Loucy (cell line): ENCODE measurements around the gene NOL4L.

Experiments used
- H2AFZ ChIP-seq: fragments of 200-600 bp; sonication (generic); 2 replicates; pipeline ENCODE4 v1.6.0; 2016; ENCODE audit warnings: antibody characterized with exemption, mild to moderate bottlenecking, low read length, moderate library complexity
- H3F3A ChIP-seq: fragments of 200-600 bp; 2 replicates; pipeline ENCODE4 v1.6.0; 2016; ENCODE audit warnings: antibody characterized with exemption, low read depth, mild to moderate bottlenecking
- H3K27me3 ChIP-seq: fragments of 200-600 bp; sonication (generic); 2 replicates; pipeline ENCODE4 v1.6.1; 2014; ENCODE audit warnings: low read length, mild to moderate bottlenecking; ENCODE audit not compliant: insufficient read depth, poor library complexity, severe bottlenecking
- H3K36me3 ChIP-seq: fragments of 200-600 bp; sonication (generic); 2 replicates; pipeline ENCODE4 v1.6.1; 2016; ENCODE audit warnings: low read length; ENCODE audit not compliant: insufficient read depth
- H3K4me1 ChIP-seq: fragments of 200-600 bp; sonication (generic); 2 replicates; pipeline ENCODE4 v1.5.1; 2014; ENCODE audit warnings: low read length, mild to moderate bottlenecking; ENCODE audit not compliant: insufficient read depth, poor library complexity, severe bottlenecking
- H3K4me2 ChIP-seq: fragments of 200-600 bp; sonication (generic); 2 replicates; pipeline ENCODE4 v1.6.0; 2014; ENCODE audit warnings: antibody characterized with exemption, low read length, low read depth, mild to moderate bottlenecking; ENCODE audit not compliant: poor library complexity, severe bottlenecking
- H3K4me3 ChIP-seq: fragments of 200-600 bp; sonication (generic); 2 replicates; pipeline ENCODE4 v1.5.1; 2014; ENCODE audit warnings: low read length, mild to moderate bottlenecking, mixed read lengths; ENCODE audit not compliant: poor library complexity, severe bottlenecking
- H3K79me2 ChIP-seq: fragments of 200-600 bp; sonication (generic); 2 replicates; pipeline ENCODE4 v1.6.1; 2014; ENCODE audit warnings: low read length; ENCODE audit not compliant: insufficient read depth
- H3K9ac ChIP-seq: fragments of 200-600 bp; sonication (generic); 2 replicates; pipeline ENCODE4 v1.6.0; 2014; ENCODE audit warnings: mild to moderate bottlenecking, low read depth, low read length, moderate library complexity; ENCODE audit not compliant: poor library complexity, severe bottlenecking
- H3K9me2 ChIP-seq: fragments of 200-600 bp; sonication (generic); replicated peaks from 2 replicates; pipeline ENCODE4 v1.6.1; 2016; ENCODE audit warnings: low read depth, low read length, mixed read lengths
- H3K9me3 ChIP-seq: fragments of 200-600 bp; sonication (generic); 2 replicates; pipeline ENCODE4 v1.6.1; 2014; ENCODE audit warnings: mild to moderate bottlenecking, antibody characterized with exemption, low read length, low read depth; ENCODE audit not compliant: insufficient read depth
- H4K20me1 ChIP-seq: fragments of 200-600 bp; sonication (generic); 2 replicates; pipeline ENCODE4 v1.6.0; 2014; ENCODE audit warnings: antibody characterized with exemption, low read length, mild to moderate bottlenecking; ENCODE audit not compliant: insufficient read depth, poor library complexity, severe bottlenecking
- EZH2phosphoT487 ChIP-seq: fragments of 200-600 bp; IDR thresholded peaks from 2 replicates; pipeline ENCODE4 v1.6.1; 2018; ENCODE audit warnings: antibody characterized with exemption, mild to moderate bottlenecking, moderate library complexity, borderline replicate concordance
- TF ChIP-seq, protein P1 (sequence below): fragments of 200-600 bp; sonication (generic); conservative IDR thresholded peaks from 2 replicates; pipeline ENCODE4 v1.5.1; 2014; ENCODE audit warnings: mild to moderate bottlenecking, antibody characterized with exemption, low read length

NOL4L gene

GRCh38 chr20:32490942-32491763 lies 94.0 kb downstream of the NOL4L start:
- H3K9ac ChIP-seq = no peak overlapping the region
- H3K9me3 ChIP-seq = no peaks in the 10 kb centered on the region
- no peaks in the 10 kb centered on the region for H4K20me1 ChIP-seq
- H3K9me2 ChIP-seq = no peaks in the 10 kb centered on the region
- H3K79me2 ChIP-seq = peaks cover 35% of the 10 kb centered on the region; the same call in 1 of the 2 replicates
- H3K36me3 ChIP-seq = peaks cover 50% of the 10 kb centered on the region; the same call in 1 of the 2 replicates
- H3F3A ChIP-seq = no peaks in the 10 kb centered on the region
- TF ChIP-seq, protein P1, sequence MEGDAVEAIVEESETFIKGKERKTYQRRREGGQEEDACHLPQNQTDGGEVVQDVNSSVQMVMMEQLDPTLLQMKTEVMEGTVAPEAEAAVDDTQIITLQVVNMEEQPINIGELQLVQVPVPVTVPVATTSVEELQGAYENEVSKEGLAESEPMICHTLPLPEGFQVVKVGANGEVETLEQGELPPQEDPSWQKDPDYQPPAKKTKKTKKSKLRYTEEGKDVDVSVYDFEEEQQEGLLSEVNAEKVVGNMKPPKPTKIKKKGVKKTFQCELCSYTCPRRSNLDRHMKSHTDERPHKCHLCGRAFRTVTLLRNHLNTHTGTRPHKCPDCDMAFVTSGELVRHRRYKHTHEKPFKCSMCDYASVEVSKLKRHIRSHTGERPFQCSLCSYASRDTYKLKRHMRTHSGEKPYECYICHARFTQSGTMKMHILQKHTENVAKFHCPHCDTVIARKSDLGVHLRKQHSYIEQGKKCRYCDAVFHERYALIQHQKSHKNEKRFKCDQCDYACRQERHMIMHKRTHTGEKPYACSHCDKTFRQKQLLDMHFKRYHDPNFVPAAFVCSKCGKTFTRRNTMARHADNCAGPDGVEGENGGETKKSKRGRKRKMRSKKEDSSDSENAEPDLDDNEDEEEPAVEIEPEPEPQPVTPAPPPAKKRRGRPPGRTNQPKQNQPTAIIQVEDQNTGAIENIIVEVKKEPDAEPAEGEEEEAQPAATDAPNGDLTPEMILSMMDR = no peak
- TF ChIP-seq EZH2phosphoT487 = no peak
- no peaks in the 10 kb centered on the region for H3K27me3 ChIP-seq
- no peak overlapping the region for H2AFZ ChIP-seq
- H3K4me3 ChIP-seq = no peak overlapping the region
- no peak overlapping the region for H3K4me2 ChIP-seq
- H3K4me1 ChIP-seq = peaks cover under 1% of the 10 kb centered on the region

- H3K9me2 ChIP-seq = no peaks in the 10 kb centered on the region
- TF ChIP-seq EZH2phosphoT487 = no peak
- TF ChIP-seq, protein P1 = no peak
These were observed 96.9 kb downstream of the NOL4L start for GRCh38 chr20:32488066-32488838.

DNA sequence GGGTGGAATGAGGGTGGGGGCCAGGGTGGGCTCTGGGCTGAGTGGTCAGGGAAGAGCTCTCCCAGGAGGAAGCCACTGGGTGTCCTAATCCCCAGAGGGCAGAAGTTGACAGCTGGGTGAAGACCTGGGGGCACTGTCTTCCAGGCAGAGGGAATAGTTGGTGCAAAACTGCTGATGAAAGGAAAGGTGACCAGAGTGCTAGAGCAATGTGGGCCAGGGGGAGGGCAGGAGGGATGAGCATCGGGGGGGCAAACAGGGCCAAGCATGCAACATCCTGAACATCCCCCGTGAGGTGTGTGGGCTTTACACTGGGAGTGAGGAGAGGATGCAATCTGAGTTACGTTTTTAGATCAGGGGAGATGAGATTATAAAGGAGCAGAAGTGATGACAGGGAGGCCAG lies 97.8 kb downstream of the NOL4L start:
- Histone ChIP-seq H3F3A (peaks cover 10% of the 10 kb centered on the region), H3K4me3 (no peak overlapping the region), H2AFZ (no peak overlapping the region), H3K9me3 (no peaks in the 10 kb centered on the region), H3K9ac (no peak overlapping the region), H3K4me2 (no peak overlapping the region), H3K36me3 (peaks cover 32% of the 10 kb centered on the region; the same call in 1 of the 2 replicates), H3K9me2 (no peaks in the 10 kb centered on the region), H3K27me3 (no peaks in the 10 kb centered on the region), H3K4me1 (peaks cover 13% of the 10 kb centered on the region), H3K79me2 (peaks cover 46% of the 10 kb centered on the region), H4K20me1 (peaks cover 9% of the 10 kb centered on the region)
- TF ChIP-seq EZH2phosphoT487 = no peak
- TF ChIP-seq, protein P1 = no peak

More at GRCh38 chr20:32488066-32488838, 96.9 kb downstream of the NOL4L start:
- H3K9me3 ChIP-seq = no peaks in the 10 kb centered on the region
- H3K4me1 ChIP-seq = peaks cover 13% of the 10 kb centered on the region
- H3K36me3 ChIP-seq = peaks cover 41% of the 10 kb centered on the region; the same call in 1 of the 2 replicates
- no peak overlapping the region for H3K4me3 ChIP-seq
- H3K9ac ChIP-seq = no peak overlapping the region
- H3K4me2 ChIP-seq = no peak overlapping the region
- no peak overlapping the region for H2AFZ ChIP-seq
- H3F3A ChIP-seq = peaks cover 10% of the 10 kb centered on the region
- peaks cover 5% of the 10 kb centered on the region for H4K20me1 ChIP-seq
- peaks cover 42% of the 10 kb centered on the region; the same call in 1 of the 2 replicates for H3K79me2 ChIP-seq
- H3K27me3 ChIP-seq = no peaks in the 10 kb centered on the region
